Activated CD4-positive, alpha-beta memory T cell treated with anti-CD3 and anti-CD28 coated beads for 36 hours (primary cell): Measurements from ENCODE around the gene PABPN1. TPM values are rescaled to one million over a fixed set of nuclear protein-coding genes. Genes with fewer than 3 reads are reported as not detected.

Source experiments
- CTCF ChIA-PET: fragments of 350-600 bp; sonication (Branson Sonifier 250); formaldehyde crosslinking; loops from one replicate; lab custom pipeline; 2021; ENCODE audit warnings: antibody characterized with exemption, inconsistent platforms; lab: Charles Lee
- POLR2A ChIA-PET: fragments of 350-600 bp; sonication (Branson Sonifier 250); formaldehyde crosslinking; loops from one replicate; lab custom pipeline; 2021; ENCODE audit warnings: antibody characterized with exemption; lab: Charles Lee
- DNase-seq: peaks from one replicate; pipeline ENCODE4 v3.0.0-alpha.2; 2020
- H3K27ac Mint-ChIP-seq: one replicate; pipeline ENCODE4 v1.8.0; 2021; ENCODE audit warnings: mixed read lengths
- H3K27me3 Mint-ChIP-seq: one replicate; pipeline ENCODE4 v1.8.0; 2021; ENCODE audit warnings: mixed read lengths
- H3K36me3 Mint-ChIP-seq: one replicate; pipeline ENCODE4 v1.8.0; 2021; ENCODE audit warnings: mixed read lengths
- H3K4me1 Mint-ChIP-seq: one replicate; pipeline ENCODE4 v1.8.0; 2021; ENCODE audit warnings: low read depth, mixed read lengths
- H3K4me3 Mint-ChIP-seq: one replicate; pipeline ENCODE4 v1.8.0; 2021; ENCODE audit warnings: mild to moderate bottlenecking, mixed read lengths
- H3K9me3 Mint-ChIP-seq: one replicate; pipeline ENCODE4 v1.8.0; 2021; ENCODE audit warnings: mixed read lengths
- intact Hi-C: fragments of 100-400 bp; cut with micrococcal nuclease; formaldehyde crosslinking; loops from one replicate; pipeline ENCODE4 v1.15.1; 2023
- total RNA-seq, 2 experiments: library from RNA; stranded (reverse); gene quantifications; one replicate each; pipeline ENCODE4 v1.2.3, GENCODE V29; 2021

The PABPN1 gene
- total RNA-seq, 2 experiments from 2014 or later, result 198 to 209 TPM

DNA sequence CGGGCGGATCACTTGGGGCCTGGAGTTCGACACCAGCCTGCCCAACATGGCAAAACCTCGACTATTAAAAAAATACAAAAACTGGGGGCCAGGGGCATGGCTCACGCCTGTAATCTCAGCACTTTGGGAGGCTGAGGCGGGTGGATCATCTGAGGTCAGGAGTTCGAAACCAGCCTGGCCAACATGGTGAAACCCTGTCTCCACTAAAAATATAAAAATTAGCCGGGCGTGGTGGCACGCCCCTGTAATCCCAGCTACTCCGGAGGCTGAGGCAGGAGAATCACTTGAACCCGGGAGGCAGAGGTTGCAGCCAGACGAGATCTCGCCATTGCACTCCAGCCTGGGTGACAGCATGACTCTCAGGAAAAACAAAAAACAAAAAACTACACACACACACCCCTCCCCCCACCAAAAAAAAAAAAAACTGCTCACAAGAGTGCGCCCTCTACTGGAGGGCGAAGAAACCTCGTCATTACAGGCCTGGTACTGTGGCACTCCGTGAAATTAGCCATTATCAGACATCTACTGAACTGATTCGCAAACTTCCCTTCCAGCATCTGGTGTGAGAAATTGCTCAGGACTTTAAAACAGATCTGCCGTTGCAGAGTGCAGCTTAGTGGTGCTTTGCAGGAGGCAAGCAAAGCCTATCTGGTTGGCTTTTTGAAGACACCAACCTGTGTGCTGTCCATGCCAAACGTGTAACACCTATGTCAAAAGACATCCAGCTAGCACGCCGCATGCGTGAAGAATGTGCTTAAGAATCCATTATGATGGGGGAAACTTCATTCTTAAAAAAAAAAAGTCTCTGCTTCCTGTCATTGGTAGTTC is 26.3 kb upstream of the PABPN1 start:
- CTCF ChIA-PET, result interaction anchor here (0.6 to 6.3 kb wide), 12 partner anchors 8 to 490 kb away, joined by 3 to 60 read pairs (median 6); partner anchors contain the start of genes BCL2L2, HOMEZ and PABPN1
- intact Hi-C loops, result loop anchor here (1.0 to 5.0 kb wide), 3 partner anchors 9 to 58 kb away; partner anchors contain the start of genes HOMEZ and RNF212B
- peaks cover 12% of the 10 kb centered on the region for H3K36me3 Mint-ChIP-seq
- peak overlapping the region; percentile 29 for H3K27ac Mint-ChIP-seq
- POLR2A ChIA-PET, result interaction anchor here (0.6 to 2.2 kb wide), 2 partner anchors 9 to 273 kb away, joined by 3 to 5 read pairs; partner anchors contain the start of gene HOMEZ
- no peaks in the 10 kb centered on the region for H3K9me3 Mint-ChIP-seq
- H3K4me1 Mint-ChIP-seq, result peaks cover 21% of the 10 kb centered on the region
- no peaks in the 10 kb centered on the region for H3K27me3 Mint-ChIP-seq
- no peak overlapping the region for H3K4me3 Mint-ChIP-seq
- peak; percentile 62 for DNase-seq

DNA sequence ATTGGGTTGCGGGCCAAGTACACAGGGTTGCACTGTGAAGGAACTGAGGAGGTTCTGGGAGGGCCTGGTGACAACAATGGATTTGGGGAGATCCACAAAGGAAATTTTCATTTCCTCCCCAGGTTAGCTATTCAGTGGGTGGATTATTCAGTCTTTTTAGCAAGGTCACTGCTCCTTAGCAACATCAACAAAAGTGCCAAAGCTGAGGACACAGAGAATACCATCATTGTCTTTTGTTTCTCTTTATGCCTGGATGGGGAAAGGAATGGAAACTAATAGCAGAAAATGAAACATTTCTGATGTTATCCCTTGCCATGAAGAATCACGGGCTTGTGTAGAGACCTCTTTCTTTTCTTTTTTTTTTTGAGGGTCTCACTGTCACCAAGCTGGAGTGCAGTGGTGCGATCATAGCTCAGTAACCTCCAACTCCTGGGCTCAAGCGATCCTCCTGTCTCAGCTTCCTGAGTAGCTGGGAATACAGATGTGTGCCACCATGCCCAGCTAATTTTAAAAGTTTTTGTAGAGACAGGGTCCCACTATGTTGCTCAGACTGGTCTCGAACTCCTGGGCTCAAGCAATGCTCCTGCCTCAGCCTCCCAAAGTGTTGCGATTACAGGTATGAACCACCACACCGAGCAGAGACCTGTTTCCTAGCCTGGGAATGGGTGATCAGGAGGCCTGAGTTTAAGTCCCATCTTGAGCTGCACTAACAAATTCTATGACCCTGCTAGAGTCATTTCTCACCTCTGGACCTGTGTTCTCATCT is 25.1 kb upstream of the PABPN1 start:
- peaks cover 26% of the 10 kb centered on the region for H3K4me1 Mint-ChIP-seq
- CTCF ChIA-PET, result interaction anchor here (0.7 to 6.3 kb wide), 12 partner anchors 10 to 310 kb away, joined by 3 to 60 read pairs (median 4); partner anchors contain the start of genes BCL2L2, HOMEZ and PABPN1
- H3K36me3 Mint-ChIP-seq, result peaks cover 12% of the 10 kb centered on the region
- intact Hi-C loops, result loop anchor here (5.0 kb wide), 1 partner anchor 59 kb away; the partner anchor contains the start of gene RNF212B
- H3K4me3 Mint-ChIP-seq, result no peak overlapping the region
- no peak for DNase-seq
- no peaks in the 10 kb centered on the region for H3K27me3 Mint-ChIP-seq
- POLR2A ChIA-PET, result interaction anchor here (2.2 kb wide), 1 partner anchor 10 kb away, joined by 5 read pairs; the partner anchor contains the start of gene HOMEZ
- no peaks in the 10 kb centered on the region for H3K9me3 Mint-ChIP-seq
- H3K27ac Mint-ChIP-seq, result no peak overlapping the region

DNA sequence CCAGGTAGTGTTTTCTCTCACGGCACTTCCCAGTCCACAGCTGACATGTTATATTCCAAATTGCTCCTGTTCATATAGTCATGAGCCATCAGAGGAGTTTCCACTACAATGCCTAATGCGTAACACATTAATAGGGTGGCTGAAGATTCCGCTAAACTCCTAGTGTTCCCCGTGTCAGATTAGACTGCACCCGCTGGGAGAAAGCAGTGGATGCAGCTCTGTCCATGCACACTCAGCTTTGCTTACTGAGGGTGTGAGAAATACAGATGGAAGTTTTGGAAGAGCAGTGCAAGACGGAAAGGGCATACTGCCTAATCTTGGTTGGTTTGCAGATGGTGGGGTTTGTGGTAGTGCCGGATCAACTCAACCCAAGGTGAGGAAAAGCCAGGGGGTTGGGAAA is 24.2 kb upstream of the PABPN1 start:
- Mint-ChIP-seq H3K36me3 (peaks cover 12% of the 10 kb centered on the region), H3K27ac (no peak overlapping the region), H3K9me3 (no peaks in the 10 kb centered on the region), H3K27me3 (no peaks in the 10 kb centered on the region), H3K4me1 (peaks cover 26% of the 10 kb centered on the region), H3K4me3 (no peak overlapping the region)
- no peak for DNase-seq
- ChIA-PET CTCF (interaction anchor here (0.9 to 6.3 kb wide), 9 partner anchors 10 to 311 kb away, joined by 3 to 60 read pairs (median 4); partner anchors contain the start of genes BCL2L2, HOMEZ and PABPN1), POLR2A (interaction anchor here (1.9 to 2.2 kb wide), 2 partner anchors 10 to 11 kb away, joined by 5 to 7 read pairs; partner anchors contain the start of gene HOMEZ)
- intact Hi-C loops, result loop anchor here (5.0 kb wide), 1 partner anchor 60 kb away; the partner anchor contains the start of gene RNF212B

DNA sequence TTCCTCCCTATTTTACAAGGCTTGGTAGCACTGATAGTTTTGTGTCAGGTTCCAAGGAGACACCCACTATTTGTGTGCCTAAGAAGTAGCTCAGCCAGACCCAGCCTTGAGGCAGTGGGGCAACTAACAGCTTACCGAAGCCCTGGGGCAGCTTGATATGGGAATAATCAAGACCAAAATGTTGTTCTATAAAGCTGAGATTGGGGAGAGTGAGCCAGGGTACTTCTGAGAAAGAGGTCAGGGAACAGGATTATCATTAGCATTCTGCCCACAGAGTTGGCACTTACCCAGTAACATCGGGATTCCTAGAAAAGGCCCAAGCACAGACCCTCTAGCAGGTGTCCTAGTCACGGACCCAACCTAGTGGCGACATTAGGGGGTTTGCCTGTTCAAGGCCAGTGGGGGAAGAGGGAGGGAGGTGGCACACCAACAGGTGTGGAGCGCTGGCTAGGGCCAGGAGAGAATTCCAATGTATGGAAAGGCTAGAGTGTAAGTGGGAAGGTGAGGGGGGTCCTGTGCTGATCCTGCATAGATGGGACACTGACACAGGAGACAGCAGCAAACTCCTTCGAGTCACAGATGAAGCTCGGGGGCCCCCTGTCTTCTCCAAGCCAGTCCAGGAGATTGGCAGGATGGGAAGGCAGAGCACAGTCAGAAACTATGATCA is 23.5 kb upstream of the PABPN1 start:
- Mint-ChIP-seq H3K27me3 (no peaks in the 10 kb centered on the region), H3K9me3 (no peaks in the 10 kb centered on the region), H3K4me3 (no peak overlapping the region), H3K36me3 (peaks cover 12% of the 10 kb centered on the region), H3K4me1 (peaks cover 26% of the 10 kb centered on the region), H3K27ac (no peak overlapping the region)
- ChIA-PET POLR2A (interaction anchor here (1.9 kb wide), 1 partner anchor 11 kb away, joined by 7 read pairs; the partner anchor contains the start of gene HOMEZ), CTCF (interaction anchor here (0.8 to 6.3 kb wide), 5 partner anchors 11 to 229 kb away, joined by 3 to 60 read pairs (median 6); partner anchors contain the start of genes HOMEZ and PABPN1)
- intact Hi-C loops, result loop anchor here (5.0 kb wide), 1 partner anchor 60 kb away; the partner anchor contains the start of gene RNF212B
- no peak for DNase-seq

- H3K27me3 Mint-ChIP-seq, result no peaks in the 10 kb centered on the region
- no peak overlapping the region for H3K4me3 Mint-ChIP-seq
- peaks cover 12% of the 10 kb centered on the region for H3K36me3 Mint-ChIP-seq
- no peaks in the 10 kb centered on the region for H3K9me3 Mint-ChIP-seq
- no peak for DNase-seq
- CTCF ChIA-PET, result interaction anchor here (3.3 to 6.3 kb wide), 3 partner anchors 13 to 179 kb away, joined by 28 to 76 read pairs (median 60); partner anchors contain the start of genes HOMEZ and PABPN1
- peak overlapping the region; percentile 38 for H3K27ac Mint-ChIP-seq
- H3K4me1 Mint-ChIP-seq, result peaks cover 31% of the 10 kb centered on the region
- POLR2A ChIA-PET, result no interaction called here
- intact Hi-C loops, result loop anchor here (1.0 to 5.0 kb wide), 3 partner anchors 34 to 179 kb away; partner anchors contain the start of gene RNF212B
These were observed 21.9 kb upstream of the PABPN1 start for GRCh38 chr14:23299211-23299957.

DNA sequence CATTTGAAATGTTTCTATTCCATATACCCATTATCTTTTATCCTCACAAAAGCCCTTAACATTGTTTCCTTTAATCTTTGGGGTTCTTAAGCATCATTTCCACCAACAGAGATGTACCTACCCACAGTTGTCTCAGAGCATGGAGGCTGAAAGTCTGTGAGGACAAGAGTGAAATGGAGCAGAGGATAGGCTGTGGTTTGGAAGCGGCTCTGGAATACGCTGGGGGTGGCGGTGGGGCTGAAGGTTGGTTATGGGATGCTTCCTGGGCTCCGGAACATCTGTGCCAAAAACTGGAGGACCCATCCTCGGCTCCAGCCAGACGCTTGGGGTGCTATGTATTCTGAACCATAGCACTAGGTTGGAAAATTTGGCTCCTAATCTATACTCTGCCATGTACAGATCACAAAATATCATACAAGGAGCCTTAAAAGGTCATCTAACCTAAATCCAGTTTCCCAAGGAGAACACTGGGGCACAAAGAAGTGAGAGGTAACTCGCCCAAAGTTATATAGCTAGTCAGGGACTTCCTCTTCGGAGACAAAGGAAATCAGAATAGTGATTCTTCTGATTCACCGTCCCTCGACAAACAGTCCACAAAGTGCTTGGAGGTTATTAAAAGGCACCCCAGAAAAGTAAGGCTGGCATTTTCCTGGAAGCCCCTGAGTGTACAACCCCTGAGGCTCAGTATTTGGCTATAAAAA is 21.1 kb upstream of the PABPN1 start:
- Mint-ChIP-seq H3K4me1 (peaks cover 25% of the 10 kb centered on the region), H3K36me3 (peaks cover 12% of the 10 kb centered on the region), H3K9me3 (no peaks in the 10 kb centered on the region), H3K27ac (peak overlapping the region; percentile 91), H3K4me3 (peak overlapping the region; percentile 89), H3K27me3 (no peaks in the 10 kb centered on the region)
- intact Hi-C loops, result loop anchor here (1.0 to 5.0 kb wide), 4 partner anchors 35 to 257 kb away; partner anchors contain the start of genes RNF212B and THTPA
- CTCF ChIA-PET, result interaction anchor here (1.0 to 4.6 kb wide), 12 partner anchors 9 to 231 kb away, joined by 3 to 76 read pairs (median 6); partner anchors contain the start of genes ACIN1, C14orf119, HOMEZ and PABPN1
- POLR2A ChIA-PET, result interaction anchor here (1.7 to 4.4 kb wide), 3 partner anchors 14 to 205 kb away, joined by 6 to 102 read pairs (median 31); partner anchors contain the start of genes ACIN1, C14orf119, HOMEZ and PABPN1
- DNase-seq, result no peak

GRCh38 chr14:23300687-23301223 is 20.5 kb upstream of the PABPN1 start:
- Mint-ChIP-seq H3K36me3 (peaks cover 12% of the 10 kb centered on the region), H3K4me1 (peaks cover 22% of the 10 kb centered on the region)
- peak; percentile 36 for DNase-seq

GRCh38 chr14:23301288-23301968 is 19.8 kb upstream of the PABPN1 start:
- H3K4me3 Mint-ChIP-seq, result peak overlapping the region; percentile 94
- H3K9me3 Mint-ChIP-seq, result no peaks in the 10 kb centered on the region
- peaks cover 12% of the 10 kb centered on the region for H3K36me3 Mint-ChIP-seq
- peak; percentile 98 for DNase-seq
- peak overlapping the region; percentile 94 for H3K27ac Mint-ChIP-seq
- ChIA-PET POLR2A (interaction anchor here (0.6 to 4.4 kb wide), 7 partner anchors 15 to 294 kb away, joined by 3 to 102 read pairs (median 6); partner anchors contain the start of genes ACIN1, C14orf119, HOMEZ and PABPN1), CTCF (interaction anchor here (0.8 to 4.6 kb wide), 18 partner anchors 9 to 233 kb away, joined by 3 to 76 read pairs (median 6); partner anchors contain the start of genes ACIN1, C14orf119, HOMEZ and PABPN1)
- intact Hi-C loops, result loop anchor here (1.0 to 5.0 kb wide), 5 partner anchors 15 to 256 kb away; partner anchors contain the start of genes ACIN1, C14orf119, HOMEZ and NGDN
- peaks cover 22% of the 10 kb centered on the region for H3K4me1 Mint-ChIP-seq
- H3K27me3 Mint-ChIP-seq, result peaks cover 5% of the 10 kb centered on the region

More at GRCh38 chr14:23300687-23301223, 20.5 kb upstream of the PABPN1 start:
- CTCF ChIA-PET, result interaction anchor here (0.8 to 4.6 kb wide), 16 partner anchors 9 to 232 kb away, joined by 3 to 76 read pairs (median 6); partner anchors contain the start of genes ACIN1, C14orf119, HOMEZ and PABPN1
- Mint-ChIP-seq H3K9me3 (no peaks in the 10 kb centered on the region), H3K27me3 (no peaks in the 10 kb centered on the region), H3K27ac (peak overlapping the region; percentile 91), H3K4me3 (peak overlapping the region; percentile 89)
- POLR2A ChIA-PET, result interaction anchor here (0.6 to 4.4 kb wide), 4 partner anchors 15 to 293 kb away, joined by 3 to 102 read pairs (median 18); partner anchors contain the start of genes ACIN1, C14orf119, HOMEZ and PABPN1
- intact Hi-C loops, result loop anchor here (1.0 to 5.0 kb wide), 5 partner anchors 14 to 257 kb away; partner anchors contain the start of genes ACIN1, C14orf119, HOMEZ and NGDN
